Adrenal gland (tissue), 5 donors: ENCODE measurements around the gene LMF1.

Experiments used
- POLR2A ChIP-seq, 2 donors: fragments of 450-650 bp; IDR thresholded peaks; one replicate each; pipeline ENCODE4 v1.6.1; 2017; ENCODE audit warnings: antibody characterized with exemption in 2 of 2, mild to moderate bottlenecking in 2 of 2, moderate library complexity in 1 of 2
- TF ChIP-seq, protein P1 (sequence below), 6 experiments: fragments of 450-650 bp in 4 of 6; fragments of 200-600 bp in 2 of 6; sonication (generic) in 1 of 6; IDR thresholded peaks; 1 replicate in 5 of 6; 2 replicates in 1 of 6; pipeline versions ENCODE4 v1.5.1 to v1.8.0; 2016 to 2021; ENCODE audit warnings: antibody characterized with exemption in 6 of 6, mild to moderate bottlenecking in 2 of 6, moderate library complexity in 1 of 6
- donor health status: DM: no; HTN: no; CAD: no.

DNA sequence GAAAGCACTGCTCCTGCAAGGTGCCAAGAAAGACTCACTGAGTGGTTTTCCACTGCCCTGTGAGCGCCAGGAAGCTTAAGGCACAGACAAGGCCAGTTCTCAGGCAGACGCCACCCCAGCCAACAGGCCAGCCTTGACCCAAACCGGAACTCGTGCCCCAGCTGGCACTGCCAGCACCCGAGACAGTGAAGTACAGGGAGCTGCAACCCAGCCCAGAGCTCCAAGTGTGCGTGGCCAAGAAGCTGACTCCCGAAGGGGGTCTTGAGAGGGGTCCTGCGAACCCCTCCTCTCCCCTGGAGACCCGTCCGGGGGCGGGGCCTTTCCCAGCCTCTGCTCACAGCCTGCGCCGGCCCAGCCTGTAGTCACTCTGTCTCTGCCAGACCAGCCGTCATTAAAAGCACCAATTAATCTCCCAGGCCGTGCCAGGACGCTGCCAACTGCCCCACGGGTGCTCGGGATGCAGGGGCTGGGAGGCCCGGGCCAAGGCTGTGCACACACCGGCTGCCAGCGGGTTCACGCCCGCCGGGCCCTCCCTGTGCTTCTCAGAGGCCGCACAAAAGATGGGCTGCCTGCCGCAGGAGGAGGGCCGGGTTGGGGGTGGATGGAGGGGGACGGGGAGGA is 6.4 kb upstream of the LMF1 start:
- TF ChIP-seq, protein P1, sequence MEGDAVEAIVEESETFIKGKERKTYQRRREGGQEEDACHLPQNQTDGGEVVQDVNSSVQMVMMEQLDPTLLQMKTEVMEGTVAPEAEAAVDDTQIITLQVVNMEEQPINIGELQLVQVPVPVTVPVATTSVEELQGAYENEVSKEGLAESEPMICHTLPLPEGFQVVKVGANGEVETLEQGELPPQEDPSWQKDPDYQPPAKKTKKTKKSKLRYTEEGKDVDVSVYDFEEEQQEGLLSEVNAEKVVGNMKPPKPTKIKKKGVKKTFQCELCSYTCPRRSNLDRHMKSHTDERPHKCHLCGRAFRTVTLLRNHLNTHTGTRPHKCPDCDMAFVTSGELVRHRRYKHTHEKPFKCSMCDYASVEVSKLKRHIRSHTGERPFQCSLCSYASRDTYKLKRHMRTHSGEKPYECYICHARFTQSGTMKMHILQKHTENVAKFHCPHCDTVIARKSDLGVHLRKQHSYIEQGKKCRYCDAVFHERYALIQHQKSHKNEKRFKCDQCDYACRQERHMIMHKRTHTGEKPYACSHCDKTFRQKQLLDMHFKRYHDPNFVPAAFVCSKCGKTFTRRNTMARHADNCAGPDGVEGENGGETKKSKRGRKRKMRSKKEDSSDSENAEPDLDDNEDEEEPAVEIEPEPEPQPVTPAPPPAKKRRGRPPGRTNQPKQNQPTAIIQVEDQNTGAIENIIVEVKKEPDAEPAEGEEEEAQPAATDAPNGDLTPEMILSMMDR (IDR thresholded peaks at IDR 0.05), result no peak
- TF ChIP-seq POLR2A (IDR thresholded peaks at IDR 0.05), result no peak
